HG03378 (cell line): ENCODE results near the gene RARRES1.

ENCODE experiments used
- ATAC-seq: cut with Tn5 transposase; IDR thresholded peaks from one replicate; pipeline ENCODE4 v1.9.1; 2021; ENCODE audit warnings: mild to moderate bottlenecking, moderate library complexity; ENCODE audit not compliant: unreplicated experiment

The RARRES1 gene

DNA sequence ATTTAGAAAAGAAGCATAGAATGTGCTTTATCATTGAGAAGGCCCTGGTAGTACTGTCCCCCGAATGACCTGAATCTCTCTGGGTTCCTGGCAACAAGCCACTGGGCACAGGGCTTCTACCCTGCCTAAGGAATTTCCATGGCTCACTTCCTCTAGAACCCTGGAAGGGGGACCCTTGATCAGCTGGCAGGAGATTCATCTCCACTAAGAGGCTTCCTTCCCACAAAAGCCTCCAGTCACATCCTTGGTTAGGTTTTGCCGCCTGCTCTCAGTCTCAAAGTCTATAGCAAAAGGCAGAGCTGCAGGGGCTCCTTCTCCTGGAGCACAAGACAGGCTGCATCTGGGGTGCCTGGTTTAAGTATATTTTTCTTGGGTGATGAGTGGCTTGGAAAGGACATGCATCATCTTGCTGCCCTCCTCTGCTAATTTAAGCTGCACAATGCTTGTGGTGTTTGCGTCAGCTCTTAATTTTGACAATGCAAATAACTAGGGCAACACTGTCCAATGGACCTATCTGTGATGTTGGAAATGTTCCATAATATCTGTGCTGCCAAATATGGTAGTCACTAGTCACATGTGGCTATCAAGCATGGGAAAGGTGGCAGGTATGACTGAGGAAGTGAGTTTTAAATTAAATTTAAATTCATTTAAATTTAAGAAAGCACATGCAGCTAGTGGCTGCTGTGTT, 33.4 kb upstream of the RARRES1 start:
- no peak for ATAC-seq

DNA sequence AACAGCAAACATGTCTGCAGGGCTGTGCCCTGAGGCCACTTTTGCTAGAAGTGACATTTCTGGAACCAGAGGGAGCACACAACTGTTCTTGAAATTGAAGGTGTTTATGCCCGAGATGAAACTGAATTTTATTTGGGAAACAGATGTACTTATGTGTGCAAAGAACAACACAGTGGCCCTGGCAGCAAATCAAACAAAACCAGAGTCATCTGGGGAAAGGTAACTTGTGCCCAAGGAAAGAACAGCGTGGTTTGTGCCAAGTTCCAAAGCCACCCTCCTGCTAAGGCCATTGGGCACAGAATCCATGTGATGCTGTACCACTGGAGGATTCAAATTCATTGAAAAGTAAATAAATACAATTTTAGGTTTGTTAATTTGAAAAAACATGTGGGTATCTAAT, 31.2 kb upstream of the RARRES1 start:
- no peak for ATAC-seq

DNA sequence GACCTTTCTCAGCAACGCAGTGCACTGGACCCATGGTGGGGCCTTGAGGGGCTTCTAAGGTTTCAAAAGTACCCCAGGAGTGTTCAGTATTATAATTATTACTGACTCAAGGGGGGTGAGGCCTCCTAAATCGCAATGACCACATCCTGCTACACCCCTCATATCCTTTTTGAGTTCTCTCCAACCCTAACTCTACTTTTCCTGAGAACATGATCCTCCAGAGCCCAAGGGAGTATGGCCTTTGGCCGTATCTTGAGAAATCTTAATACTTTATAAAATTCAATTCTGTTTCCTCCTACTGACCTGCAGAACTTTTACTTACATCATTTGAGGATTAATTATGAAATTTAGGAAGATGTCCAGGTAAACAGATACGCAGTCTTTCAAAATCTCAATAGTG, 30.4 kb upstream of the RARRES1 start:
- ATAC-seq, result no peak

DNA sequence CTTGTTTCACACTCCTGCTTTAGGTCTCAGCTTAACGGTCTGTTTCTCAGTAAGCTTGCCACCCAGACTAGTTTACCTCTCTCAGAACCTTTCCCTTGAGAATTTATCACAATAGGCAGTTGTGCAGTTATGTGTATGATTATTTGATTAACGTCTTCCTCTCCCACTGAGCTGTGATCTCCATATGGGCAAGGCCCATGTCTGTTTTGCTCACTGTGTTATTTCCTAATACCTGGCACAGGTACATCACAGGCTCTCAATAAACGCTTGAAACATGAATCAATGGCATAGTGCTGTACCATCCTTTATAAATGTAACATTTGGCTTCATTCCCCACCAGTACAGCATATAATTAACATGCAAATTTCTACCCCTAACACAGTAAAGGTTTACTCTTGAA, 29.1 kb upstream of the RARRES1 start:
- ATAC-seq, result no peak

DNA sequence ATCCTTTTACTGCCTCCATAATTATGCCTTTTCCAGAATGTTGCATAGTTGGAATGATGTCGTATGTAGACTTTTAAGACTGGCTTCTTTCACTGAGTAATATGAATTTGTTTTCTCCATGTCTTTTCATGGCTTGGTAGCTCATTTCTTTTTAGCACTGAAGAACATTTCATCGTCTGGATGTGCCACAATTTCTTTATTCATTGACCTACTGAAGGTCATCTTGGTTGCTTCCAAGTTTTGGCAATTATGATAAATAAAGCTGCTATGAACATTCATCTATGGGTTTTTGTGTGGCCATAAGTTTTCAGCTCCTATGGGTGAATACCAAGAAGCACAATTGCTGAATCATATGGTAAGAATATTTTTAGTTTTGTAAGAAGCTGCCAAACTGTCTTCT, 23.2 kb upstream of the RARRES1 start:
- no peak for ATAC-seq

DNA sequence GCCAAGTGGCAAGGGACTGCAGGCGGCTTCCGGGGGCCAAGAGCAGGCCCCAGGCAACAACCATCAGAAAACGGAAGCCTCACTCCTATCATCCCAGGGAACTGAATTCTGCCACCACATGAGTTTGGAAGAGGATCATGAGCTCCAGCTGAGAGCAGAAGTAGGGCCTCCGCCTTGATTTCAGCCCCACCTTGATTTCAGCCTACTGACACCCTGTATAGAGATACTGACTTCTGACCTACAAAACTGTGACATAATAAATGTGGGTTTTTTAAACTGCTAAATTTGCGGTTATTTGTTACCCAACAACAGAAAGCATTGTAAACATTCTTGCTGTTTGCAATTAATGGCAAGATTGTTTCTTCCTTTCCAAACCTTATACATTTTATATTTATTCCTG, 21.6 kb upstream of the RARRES1 start:
- no peak for ATAC-seq

DNA sequence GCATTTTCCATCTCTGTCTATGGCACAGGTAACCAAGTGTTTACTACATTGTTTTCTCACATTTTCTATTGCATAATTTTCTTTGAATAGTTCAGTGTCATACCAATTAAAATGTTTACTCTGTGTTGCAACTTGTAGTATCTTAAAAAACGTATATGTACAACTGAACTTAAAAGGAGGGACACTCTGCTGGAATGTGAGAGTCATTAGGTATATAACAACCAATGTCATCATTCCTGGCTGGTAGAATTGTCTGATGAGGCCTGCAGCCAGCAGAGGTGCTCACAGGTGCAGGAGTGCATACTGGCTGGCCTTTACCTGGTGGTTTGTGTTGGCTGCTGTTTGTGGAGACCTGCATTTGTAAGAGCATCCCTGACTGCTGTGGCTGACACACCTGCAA, 19.1 kb upstream of the RARRES1 start:
- no peak for ATAC-seq

DNA sequence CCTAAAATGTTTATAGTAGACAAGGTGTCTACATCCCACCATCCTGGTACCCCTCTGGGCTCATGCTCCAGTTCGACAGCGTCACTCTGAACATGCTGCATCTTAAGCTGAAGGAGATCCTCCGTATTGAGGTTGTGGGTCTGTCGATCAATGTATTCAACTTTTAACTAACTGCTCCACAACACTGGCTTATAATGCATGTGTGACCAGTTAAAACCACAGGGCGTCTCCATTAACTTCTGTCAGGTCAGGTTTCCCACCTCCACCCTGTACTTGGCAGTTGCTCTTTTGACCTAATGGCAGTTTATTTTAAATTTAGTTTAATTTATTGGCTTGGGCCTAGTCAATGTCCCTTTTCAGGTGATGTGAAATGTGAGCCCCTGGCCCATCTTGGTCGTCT, 17.8 kb upstream of the RARRES1 start:
- ATAC-seq, result no peak

DNA sequence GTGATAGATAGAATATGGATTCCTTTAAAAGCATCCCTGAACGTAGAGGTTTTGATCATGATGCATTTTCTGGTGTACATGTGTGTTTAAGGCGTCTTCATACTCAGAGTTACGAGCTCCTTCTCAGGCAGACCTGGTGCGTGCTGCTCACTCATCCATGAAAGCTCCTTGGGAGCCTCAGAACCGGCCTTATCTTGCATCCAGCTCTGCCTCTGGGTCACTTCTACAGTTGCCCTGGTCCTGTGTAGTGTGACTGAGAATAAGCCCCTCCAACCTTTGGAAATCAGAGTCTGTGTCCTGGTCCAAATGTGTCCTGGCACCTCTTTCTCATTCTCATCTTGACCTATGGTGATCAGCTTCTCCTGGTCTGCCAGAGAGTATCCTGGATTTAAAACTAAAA, 17.3 kb upstream of the RARRES1 start:
- ATAC-seq, result no peak

DNA sequence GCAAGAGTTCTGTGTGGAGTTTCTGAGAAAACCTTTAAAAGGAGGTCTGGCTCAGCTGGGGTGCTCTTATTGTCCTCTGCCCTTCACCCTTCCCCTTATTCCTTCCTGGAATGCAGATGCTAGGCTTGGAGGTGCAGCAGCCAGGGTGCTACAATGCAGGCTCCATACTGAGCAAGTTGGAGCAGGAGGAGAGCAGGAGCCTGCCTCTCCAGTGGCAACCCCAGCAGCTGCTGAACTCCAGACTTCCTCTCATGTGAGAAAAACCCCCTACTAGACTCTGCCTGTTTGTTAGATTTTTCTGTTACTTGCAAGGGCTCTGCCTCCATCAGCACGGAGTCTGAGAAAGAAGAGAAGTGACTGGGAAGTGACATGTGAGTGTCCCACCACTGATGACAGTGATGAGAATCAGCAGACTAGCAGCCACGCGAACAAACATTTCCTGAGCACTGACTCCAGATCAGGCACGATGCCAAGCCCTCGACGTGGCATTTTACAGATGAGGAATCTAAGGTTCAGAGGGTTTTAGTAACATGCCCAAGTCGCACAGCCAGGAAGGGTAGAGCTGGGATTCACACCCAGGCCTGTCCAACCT, 16.1 kb upstream of the RARRES1 start:
- no peak for ATAC-seq

DNA sequence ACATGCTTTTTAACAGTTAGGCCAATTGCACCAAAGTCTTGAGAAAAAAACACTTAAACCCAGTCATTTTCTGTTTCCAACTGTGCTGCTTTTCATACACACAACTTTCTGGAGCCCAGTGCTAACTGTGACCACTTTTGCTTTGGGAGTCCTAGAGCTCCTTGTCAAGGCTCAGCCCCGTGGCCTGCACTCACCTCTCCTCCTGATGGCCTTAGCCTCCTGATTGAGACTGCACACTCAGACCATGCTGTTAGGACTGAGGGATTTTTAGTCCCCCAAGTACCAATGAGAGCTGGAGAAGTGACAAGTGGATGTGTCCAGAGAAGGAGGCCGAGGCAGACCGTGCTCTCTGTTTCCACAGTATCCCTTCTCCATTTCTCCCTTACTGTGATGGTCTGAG, 15.2 kb upstream of the RARRES1 start:
- ATAC-seq, result peak; percentile 9

DNA sequence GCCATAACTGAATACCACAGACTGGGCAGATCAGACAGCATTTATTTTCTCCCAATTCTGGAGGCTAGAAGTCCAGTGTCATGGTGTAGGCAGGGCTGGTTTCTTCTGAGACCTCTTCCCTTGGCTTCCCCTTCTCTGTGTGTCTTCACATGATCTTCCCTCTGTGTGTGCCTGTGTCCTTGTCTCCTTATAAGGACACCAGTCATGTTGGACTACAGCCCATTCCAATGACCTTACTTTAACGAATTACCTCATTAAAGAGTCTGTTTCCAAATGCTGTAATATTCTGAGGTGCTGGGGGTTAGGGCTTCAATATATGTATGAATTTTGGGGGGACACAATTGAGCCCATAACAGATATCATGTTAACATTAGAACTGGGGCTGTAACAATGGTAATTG, 13.3 kb upstream of the RARRES1 start:
- ATAC-seq, result no peak

DNA sequence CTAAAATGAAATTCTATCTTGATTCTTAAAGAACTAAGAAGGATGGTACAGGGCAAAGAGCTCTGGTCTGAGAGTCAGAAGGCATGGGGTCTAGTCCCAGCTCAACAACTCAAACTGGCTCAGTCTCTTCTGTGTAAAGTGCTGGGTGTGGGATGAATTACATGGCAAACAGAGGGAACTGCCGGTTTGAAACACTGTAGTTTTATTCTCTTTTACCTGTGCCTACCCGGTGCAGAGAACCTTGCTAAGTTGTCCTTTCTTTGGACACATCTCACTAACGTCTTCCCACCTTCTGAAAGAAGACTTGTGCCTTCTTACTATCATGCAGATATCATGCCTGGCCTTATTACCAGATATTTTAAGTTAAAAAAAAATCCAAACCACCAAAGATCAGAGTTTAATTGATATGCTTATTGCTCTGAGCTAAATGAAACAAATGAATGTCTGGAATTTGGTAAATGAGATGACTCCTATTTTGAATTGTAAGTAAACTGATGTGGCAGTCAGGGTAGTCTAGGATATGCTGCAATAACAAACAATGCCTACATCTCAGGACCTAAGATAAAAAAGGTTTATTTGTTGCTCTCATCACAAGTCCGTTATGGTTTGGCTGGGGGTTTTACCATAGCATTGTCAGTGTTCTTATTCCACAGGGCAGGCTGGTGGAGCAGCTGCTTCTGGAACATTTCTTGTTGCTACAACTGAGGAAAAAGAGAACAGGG, 12.5 kb upstream of the RARRES1 start:
- no peak for ATAC-seq

DNA sequence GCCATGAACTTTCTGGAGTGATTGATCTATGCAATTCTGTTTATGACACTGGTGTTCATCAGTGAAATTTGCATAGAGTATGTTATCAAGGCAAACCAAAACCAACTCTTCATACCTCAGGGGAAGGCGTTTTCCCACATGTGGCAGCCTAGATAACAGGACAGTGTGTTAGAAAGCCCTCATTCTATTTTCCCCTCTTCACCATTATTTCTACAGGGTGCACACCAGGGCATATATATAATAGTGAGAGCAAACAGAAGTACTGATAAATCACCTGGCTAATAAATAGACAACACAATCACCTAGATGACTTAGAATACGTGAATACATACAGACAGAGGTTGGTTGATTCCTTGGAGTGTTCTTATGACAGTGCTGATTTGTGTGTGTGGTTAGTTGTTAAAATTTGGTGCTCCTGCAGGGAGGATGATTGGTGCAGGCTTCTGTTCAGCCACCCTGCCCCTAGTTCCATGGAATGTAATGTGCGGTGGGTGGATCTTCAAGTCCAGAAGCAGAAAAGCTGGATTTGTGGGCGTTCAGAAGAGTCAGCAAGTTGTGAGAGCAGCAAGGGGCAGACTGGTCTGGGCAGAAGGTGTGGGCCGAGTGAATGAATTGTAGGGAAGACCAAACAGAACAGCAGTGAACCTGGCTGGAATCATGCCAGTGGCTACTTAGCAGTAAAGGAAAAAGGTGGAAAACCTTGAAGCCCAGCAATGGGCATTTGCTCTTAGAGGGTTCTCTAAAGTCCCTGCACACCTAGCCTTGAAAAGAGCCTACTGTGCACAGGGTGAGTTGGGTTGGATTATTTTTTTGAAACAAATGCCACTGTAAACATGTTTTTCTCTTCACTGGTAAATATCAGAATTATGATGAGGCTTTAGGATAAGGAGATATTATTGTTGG, 11.7 kb upstream of the RARRES1 start:
- no peak for ATAC-seq

DNA sequence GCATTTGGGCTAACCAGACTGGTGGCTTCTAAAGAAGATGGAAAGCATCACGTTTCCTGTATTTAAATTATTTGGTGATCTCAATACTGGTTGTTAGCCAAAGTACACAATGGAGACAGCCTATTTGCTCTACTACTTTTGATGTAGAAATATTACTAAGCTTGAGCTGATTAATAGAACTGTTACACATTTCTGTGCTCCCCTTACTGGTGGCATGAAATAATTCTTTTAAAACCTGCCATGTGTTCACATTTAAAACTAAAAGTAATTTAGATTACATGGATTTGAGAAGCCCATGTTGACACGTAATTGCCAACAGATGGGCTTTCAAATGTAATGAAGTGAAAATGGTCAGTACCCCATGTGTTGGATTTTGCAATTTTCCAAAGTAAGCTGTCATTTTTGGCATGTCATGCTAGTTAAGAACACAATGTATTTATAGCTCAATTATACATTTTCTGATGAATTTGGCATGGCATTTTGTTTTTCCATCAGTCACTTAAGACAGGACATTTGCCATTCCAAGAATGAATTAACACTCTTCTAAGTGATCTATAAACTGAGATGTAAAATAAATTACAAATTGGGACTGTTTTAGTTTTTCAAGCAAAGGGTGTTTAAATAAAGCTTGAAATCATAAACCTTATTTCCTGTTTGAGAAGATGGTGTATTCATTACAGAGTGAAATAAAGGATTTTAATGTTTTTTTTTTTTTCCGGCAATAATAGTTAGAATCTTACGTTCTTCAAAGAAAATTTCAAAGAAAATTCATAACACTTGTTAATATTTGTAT, 10.8 kb upstream of the RARRES1 start:
- ATAC-seq, result no peak

DNA sequence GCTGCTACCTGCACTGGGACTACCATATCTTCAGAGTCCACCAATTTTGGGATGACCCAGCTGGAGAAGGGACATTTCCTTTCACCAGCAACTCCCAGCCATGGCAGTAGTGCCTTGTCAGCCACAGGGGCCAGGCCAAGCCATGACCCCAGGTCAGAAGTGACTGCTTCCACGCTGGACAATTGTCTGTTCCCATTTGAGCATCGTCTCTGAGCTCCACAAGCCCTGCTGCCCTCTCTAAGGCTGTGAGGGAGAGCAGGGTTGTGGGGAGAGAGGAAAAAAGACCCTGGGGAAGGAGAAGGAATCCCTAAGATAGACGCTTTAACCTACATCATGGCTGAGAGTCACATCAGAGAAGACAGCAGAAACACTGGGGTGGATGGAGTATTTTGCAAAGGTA, 7.4 kb upstream of the RARRES1 start:
- ATAC-seq, result no peak

DNA sequence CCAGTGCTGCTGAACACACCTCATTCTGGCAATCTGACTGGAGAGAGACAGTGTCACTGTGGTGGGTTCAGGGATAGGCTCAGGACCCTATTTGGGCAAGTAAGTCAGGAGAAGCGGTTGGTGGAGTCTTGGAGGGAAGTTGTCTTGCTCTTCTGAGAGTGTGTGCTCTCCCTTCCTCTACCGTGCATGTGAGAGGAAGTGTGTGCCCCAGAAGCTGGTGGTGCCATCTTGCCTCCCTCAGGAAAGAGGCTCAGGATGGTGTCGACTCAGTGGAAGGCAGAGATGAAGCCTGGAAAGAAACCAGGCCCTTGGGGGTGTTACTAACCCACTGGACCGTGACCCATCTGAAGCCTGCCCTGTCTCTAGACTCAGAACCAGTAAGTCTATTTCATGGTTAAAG, 6.8 kb upstream of the RARRES1 start:
- no peak for ATAC-seq

DNA sequence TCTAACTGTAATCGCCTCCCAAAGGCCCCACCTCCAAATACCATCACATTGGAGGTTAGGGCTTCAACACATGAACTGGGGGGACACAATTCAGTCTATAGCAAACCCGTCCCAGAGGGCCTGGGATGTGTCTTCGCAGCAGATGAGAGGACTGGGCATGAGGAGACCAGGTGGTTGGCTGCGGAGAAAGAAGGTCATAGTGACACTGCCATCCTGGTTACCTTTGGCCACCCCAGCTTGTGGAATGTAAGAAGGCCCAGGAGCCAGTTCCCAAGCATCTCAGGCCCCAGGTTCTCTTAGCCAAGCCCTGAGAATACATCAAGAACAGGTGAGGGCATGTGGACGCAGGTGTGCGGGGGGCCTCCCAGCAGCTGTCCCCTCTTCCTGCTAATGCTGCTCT, 6.4 kb upstream of the RARRES1 start:
- ATAC-seq, result no peak

DNA sequence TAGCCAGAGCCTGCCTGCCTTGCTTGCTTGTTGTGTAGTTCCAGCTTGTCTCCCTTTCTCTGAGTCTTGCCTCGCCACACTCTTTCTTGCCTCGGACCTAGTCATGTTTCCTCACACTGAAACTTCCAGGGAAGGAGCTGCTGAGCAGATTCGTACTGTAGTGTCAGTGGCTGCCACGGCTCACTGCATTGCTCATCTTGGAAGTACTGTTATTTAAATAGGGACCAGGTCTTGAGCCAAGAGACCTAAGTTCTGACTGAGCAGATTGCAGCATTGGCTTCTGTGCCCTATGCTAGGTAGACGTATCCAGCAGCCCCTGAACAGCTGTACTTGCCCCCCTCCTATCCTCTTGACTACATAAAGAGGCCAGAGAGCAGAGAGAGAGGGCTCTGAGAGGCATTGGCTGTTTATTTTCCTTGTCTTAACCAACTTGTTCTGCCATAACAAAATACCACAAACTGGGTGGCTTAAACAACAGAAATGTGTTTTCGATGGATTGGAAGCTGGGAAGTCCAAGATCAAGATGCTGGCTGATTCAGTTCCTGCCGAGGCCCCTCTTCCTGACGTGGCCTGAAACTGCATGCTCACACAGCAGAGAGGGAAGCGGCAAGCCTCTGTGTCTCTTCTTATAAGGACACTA, 5.8 kb upstream of the RARRES1 start:
- no peak for ATAC-seq

DNA sequence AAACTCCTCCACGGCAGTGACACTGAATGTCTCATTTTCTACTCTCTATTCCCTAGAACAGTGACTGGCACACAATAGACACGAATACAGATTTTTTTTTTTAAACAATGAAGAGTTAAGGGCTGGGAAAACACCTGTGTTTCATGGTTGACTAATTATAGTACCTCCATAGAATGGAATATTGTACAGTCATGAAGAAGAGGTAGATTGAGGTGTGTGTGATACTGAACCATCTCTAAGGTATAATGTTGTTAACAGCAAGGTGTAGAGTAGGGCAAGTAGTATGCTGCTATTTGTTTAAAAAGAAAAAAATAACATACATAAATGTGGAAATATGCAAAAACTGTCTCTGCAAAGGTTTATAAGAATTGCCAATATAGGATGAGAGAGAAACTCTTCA, 5.2 kb upstream of the RARRES1 start:
- ATAC-seq, result no peak
